Uterus (tissue), 4 donors: ENCODE data around the gene AZU1. TPM values are rescaled to one million over a fixed set of nuclear protein-coding genes. Genes with fewer than 3 reads are reported as not detected.

Experiments used
- DNase-seq, 2 donors: peaks; one replicate each; pipeline ENCODE4 v3.0.0-alpha.2; 2019 to 2020
- H3K27ac ChIP-seq, 2 donors: fragments of 200-600 bp; sonication (generic); 1 replicate in 1 of 2; 2 replicates in 1 of 2; pipeline ENCODE4 v1.5.1; 2016 to 2018
- H3K27me3 ChIP-seq, 2 donors: fragments of 200-600 bp; sonication (generic); one replicate each; pipeline ENCODE4 v1.5.1; 2018 to 2019; ENCODE audit warnings: control low read depth in 1 of 2
- H3K36me3 ChIP-seq, 2 donors: fragments of 200-600 bp; sonication (generic); one replicate each; pipeline ENCODE4 v1.5.1; 2019; ENCODE audit warnings: control low read depth in 1 of 2
- H3K4me1 ChIP-seq, 2 donors: fragments of 200-600 bp; sonication (generic); one replicate each; pipeline ENCODE4 v1.5.1; 2018 to 2019; ENCODE audit warnings: control low read depth in 1 of 2
- H3K4me3 ChIP-seq, 2 donors: fragments of 200-600 bp; sonication (generic); 1 replicate in 1 of 2; 2 replicates in 1 of 2; pipeline ENCODE4 v1.5.1; 2018 to 2019; ENCODE audit warnings: mild to moderate bottlenecking in 1 of 2
- H3K9me3 ChIP-seq, 2 donors: fragments of 200-600 bp; sonication (generic); one replicate each; pipeline ENCODE4 v1.5.1; 2019; ENCODE audit warnings: control low read depth in 1 of 2
- CTCF ChIP-seq, 4 experiments: fragments of 200-600 bp in 2 of 4; fragments of 450-650 bp in 2 of 4; sonication (generic) in 2 of 4; IDR thresholded peaks; one replicate each; pipeline ENCODE4 v1.5.1; 2016 to 2019; ENCODE audit warnings: antibody characterized with exemption in 4 of 4, mild to moderate bottlenecking in 2 of 4, moderate library complexity in 1 of 4
- POLR2A ChIP-seq, 2 donors: fragments of 450-650 bp; IDR thresholded peaks; one replicate each; pipeline ENCODE4 v1.6.1; 2016; ENCODE audit warnings: antibody characterized with exemption in 2 of 2, mild to moderate bottlenecking in 1 of 2, moderate library complexity in 1 of 2
- intact Hi-C: fragments of 100-400 bp; cut with DNase I; formaldehyde crosslinking; loops from one replicate; pipeline ENCODE4 v1.15.1; 2023; ENCODE audit warnings: low total_unique reads
- total RNA-seq, 4 donors: library from RNA; depleted of rRNA in 3 of 4; stranded (reverse); fragments of >200 nt in 3 of 4; gene quantifications; one replicate each; pipeline versions ENCODE4 v1.1.0 to v1.2.4, GENCODE V29; 2014 to 2023
- donor health status: DM: yes; HTN: yes; CAD: no.

The AZU1 gene
- total RNA-seq, 4 donors from 2014 or later = 0.85 to 2.6 TPM; not detected in 2

DNA sequence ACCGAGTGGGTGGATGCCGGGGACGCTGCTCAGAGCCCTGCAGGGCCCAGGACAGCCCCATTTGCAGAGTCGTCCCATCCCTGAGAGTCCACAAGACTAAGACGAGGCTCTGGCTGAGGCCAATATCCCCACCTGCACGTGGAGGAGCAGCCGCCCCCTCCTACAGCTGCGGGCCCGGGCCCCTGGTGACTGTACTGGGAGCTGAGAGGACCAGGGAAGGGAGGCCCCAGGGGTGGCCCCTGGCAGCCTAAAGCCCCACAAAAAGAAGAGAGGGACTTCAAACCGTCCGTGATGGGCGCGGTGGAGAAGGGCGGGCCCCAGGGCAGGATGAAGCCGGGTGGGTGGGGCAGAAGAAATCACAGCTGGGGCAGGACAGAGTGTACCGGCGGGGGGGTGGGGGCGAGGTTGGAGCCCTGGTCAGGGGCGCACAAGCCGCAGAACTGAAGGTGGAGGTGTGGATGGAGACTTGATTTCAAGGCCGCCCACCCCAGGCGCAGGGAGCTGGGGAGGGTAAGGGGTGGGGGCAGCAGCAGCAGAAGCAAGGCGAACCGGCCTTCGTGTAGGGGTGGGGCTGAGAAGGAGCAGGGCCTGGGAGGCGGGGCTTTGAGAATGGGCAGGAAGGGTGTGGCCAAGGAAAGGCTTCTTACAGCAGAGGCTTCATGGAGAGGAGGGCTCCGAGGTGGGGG is 44.8 kb downstream of the AZU1 start:
- no peaks in the 10 kb centered on the region for H3K9me3 ChIP-seq
- DNase-seq = peak in 1 of 2 donors; percentile 52
- no peaks in the 10 kb centered on the region for H3K36me3 ChIP-seq
- no peaks in the 10 kb centered on the region for H3K27me3 ChIP-seq
- H3K4me1 ChIP-seq = peaks cover 5 to 17% of the 10 kb centered on the region in 2 donors
- H3K27ac ChIP-seq = peak overlapping the region; percentile 13 to 64
- H3K4me3 ChIP-seq = no peak overlapping the region
- no peak for TF ChIP-seq POLR2A (IDR thresholded peaks at IDR 0.05)
- no peak for TF ChIP-seq CTCF (IDR thresholded peaks at IDR 0.05)
- intact Hi-C loops = no loop called here

DNA sequence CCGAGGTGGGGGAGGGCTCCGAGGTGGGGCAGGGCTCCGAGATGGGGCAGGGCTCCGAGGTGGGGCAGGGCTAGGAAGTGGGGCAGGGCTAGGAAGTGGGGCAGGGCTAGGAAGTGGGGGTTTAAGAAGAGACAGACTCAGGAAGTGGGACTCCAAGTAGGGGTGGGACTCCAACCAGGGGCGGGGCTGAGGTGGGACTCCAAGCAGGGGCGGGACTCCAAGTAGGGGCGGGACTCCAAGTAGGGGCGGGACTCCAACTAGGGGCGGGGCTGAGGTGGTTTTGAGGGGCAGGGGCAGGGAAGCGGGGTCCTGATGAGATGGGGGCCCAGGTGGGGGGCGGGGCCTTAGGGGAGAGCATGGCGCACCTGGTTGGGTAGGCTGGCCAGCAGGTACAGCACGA is 45.4 kb downstream of the AZU1 start:
- Histone ChIP-seq H3K4me3 (no peak overlapping the region), H3K4me1 (peaks cover 5 to 17% of the 10 kb centered on the region in 2 donors), H3K9me3 (no peaks in the 10 kb centered on the region), H3K27me3 (no peaks in the 10 kb centered on the region), H3K27ac (no peak overlapping the region), H3K36me3 (no peaks in the 10 kb centered on the region)
- DNase-seq = no peak
- TF ChIP-seq POLR2A (IDR thresholded peaks at IDR 0.05) (no peak), CTCF (IDR thresholded peaks at IDR 0.05) (no peak)
- intact Hi-C loops = no loop called here

DNA sequence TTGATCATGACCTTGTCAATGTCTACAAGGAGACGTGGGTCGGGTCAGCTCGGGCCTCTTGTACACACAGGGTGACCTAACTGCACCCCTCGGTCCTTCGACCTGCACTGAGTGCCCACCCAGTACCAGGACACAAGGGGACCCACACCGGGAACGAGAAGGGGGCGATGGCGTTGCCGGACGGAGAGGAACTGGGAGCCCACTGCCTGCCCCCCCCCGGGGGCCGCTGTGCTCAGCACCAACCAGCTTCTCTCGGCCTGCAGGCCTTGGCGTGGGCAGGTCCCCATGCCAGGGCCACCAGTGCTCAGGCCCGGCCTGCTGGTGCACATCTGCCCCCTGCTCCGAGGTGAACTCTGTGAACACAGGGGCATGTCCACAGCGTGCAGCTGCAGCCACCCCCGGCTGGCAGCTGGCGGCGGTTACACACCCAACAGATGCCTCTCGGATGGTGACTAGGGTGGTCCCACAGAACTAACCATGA is 46.0 kb downstream of the AZU1 start:
- no peak overlapping the region for H3K4me3 ChIP-seq
- H3K27me3 ChIP-seq = no peaks in the 10 kb centered on the region
- intact Hi-C loops = no loop called here
- no peak for DNase-seq
- TF ChIP-seq CTCF (IDR thresholded peaks at IDR 0.05) (no peak), POLR2A (IDR thresholded peaks at IDR 0.05) (no peak)
- H3K36me3 ChIP-seq = no peaks in the 10 kb centered on the region
- H3K9me3 ChIP-seq = no peaks in the 10 kb centered on the region
- H3K27ac ChIP-seq = no peak overlapping the region
- peaks cover 5 to 15% of the 10 kb centered on the region in 2 donors for H3K4me1 ChIP-seq

DNA sequence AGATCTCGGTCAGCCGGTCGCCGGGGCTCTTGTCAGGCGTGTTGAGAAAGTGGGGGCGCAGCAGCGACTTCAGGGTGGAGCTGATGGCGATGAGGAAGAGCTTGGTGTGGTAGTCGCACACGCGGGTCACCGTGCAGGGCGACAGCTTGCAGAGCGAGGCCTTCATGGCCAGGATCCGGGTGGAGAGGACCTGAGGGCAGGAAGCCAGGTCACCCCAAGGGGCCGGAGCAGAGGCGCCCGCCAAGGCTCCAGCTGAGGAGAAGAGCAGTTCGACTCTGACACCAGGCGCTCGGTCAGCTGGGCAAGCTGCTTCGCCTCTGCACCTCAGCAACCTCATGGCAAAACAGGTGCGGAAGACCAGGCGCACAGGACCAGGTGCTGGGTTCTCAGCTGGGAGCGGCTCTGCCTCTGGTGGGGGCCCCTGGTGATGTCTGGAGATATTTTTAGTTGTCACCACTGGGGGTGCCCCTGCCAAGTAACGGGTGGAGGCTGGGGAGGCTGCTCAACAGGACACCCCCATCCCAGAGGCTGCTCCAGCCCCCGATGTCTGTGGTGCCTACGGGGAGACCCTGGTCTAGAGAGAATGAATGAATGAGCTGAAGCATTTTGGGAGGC is 47.7 kb downstream of the AZU1 start:
- no peak overlapping the region for H3K4me3 ChIP-seq
- H3K36me3 ChIP-seq = no peaks in the 10 kb centered on the region
- H3K9me3 ChIP-seq = no peaks in the 10 kb centered on the region
- no peaks in the 10 kb centered on the region for H3K27me3 ChIP-seq
- TF ChIP-seq POLR2A (IDR thresholded peaks at IDR 0.05) (no peak), CTCF (IDR thresholded peaks at IDR 0.05) (no peak)
- intact Hi-C loops = no loop called here
- DNase-seq = no peak
- no peak overlapping the region for H3K27ac ChIP-seq
- H3K4me1 ChIP-seq = peaks cover 0 to 8% of the 10 kb centered on the region in 2 donors

- DNase-seq = no peak
- no peaks in the 10 kb centered on the region for H3K27me3 ChIP-seq
- no peak overlapping the region for H3K4me3 ChIP-seq
- intact Hi-C loops = no loop called here
- no peak overlapping the region for H3K27ac ChIP-seq
- no peaks in the 10 kb centered on the region for H3K9me3 ChIP-seq
- H3K36me3 ChIP-seq = no peaks in the 10 kb centered on the region
- peaks cover 0 to 8% of the 10 kb centered on the region in 2 donors for H3K4me1 ChIP-seq
- TF ChIP-seq CTCF (IDR thresholded peaks at IDR 0.05) (no peak), POLR2A (IDR thresholded peaks at IDR 0.05) (no peak)
Measured at GRCh38 chr19:876089-876488, 48.5 kb downstream of the AZU1 start.
